K562 (cell line): ENCODE results near the gene PIH1D1. TPM values are rescaled to one million over a fixed set of nuclear protein-coding genes. Genes with fewer than 3 reads are reported as not detected.

Source experiments
- ARHGAP35 ChIP-seq: fragments of 450-650 bp; IDR thresholded peaks from 2 replicates; pipeline ENCODE4 v1.6.1; 2018; ENCODE audit not compliant: partially characterized antibody
- ARID2 ChIP-seq: fragments of 450-650 bp; IDR thresholded peaks from 2 replicates; pipeline ENCODE4 v1.6.1; 2017; ENCODE audit warnings: antibody characterized with exemption, mild to moderate bottlenecking
- ARNT ChIP-seq, 2 experiments: fragments of 450-650 bp; IDR thresholded peaks; 2 replicates each; pipeline ENCODE4 v1.6.1; 2016; ENCODE audit warnings: mild to moderate bottlenecking in 1 of 2
- HDAC1 ChIP-seq, 2 experiments: fragments of 450-650 bp; IDR thresholded peaks; 2 replicates each; pipeline ENCODE4 v1.6.1; 2016 to 2017; ENCODE audit warnings: inconsistent platforms in 1 of 2, mild to moderate bottlenecking in 1 of 2, moderate library complexity in 1 of 2
- HDAC3 ChIP-seq: fragments of 450-650 bp; IDR thresholded peaks from 2 replicates; pipeline ENCODE4 v1.6.1; 2018; ENCODE audit warnings: borderline replicate concordance, mild to moderate bottlenecking, moderate library complexity; ENCODE audit not compliant: partially characterized antibody
- HDAC8 ChIP-seq: fragments of 450-650 bp; IDR thresholded peaks from 2 replicates; pipeline ENCODE4 v1.6.1; 2016; ENCODE audit warnings: mild to moderate bottlenecking, missing genetic modification characterization, moderate library complexity, missing compliant biosample characterization
- HNRNPH1 ChIP-seq: fragments of 200-400 bp; formaldehyde crosslinking; optimal IDR thresholded peaks from 2 replicates; pipeline ENCODE3; 2017; ENCODE audit warnings: low read depth, mild to moderate bottlenecking, low read length, moderate library complexity
- POU5F1 ChIP-seq: fragments of 150-350 bp; IDR thresholded peaks from 2 replicates; pipeline ENCODE4 v1.6.1; 2014; ENCODE audit warnings: borderline replicate concordance, low read length, low read depth, mild to moderate bottlenecking; ENCODE audit not compliant: partially characterized antibody
- SMAD3 ChIP-seq: fragments of 450-650 bp; formaldehyde crosslinking; conservative IDR thresholded peaks from 2 replicates; pipeline ENCODE4 v1.4.0; 2020; ENCODE audit warnings: mild to moderate bottlenecking
- SMARCE1 ChIP-seq: fragments of 450-650 bp; IDR thresholded peaks from 2 replicates; pipeline ENCODE4 v1.7.1; 2016; ENCODE audit warnings: mild to moderate bottlenecking
- SPI1 ChIP-seq: IDR thresholded peaks from 2 replicates; pipeline ENCODE4 v1.6.1; 2011; ENCODE audit warnings: low read depth, low read length, control low read depth, borderline replicate concordance
- ZBTB40 ChIP-seq, 2 experiments: fragments of 450-650 bp in 1 of 2; sonication (generic) in 1 of 2; formaldehyde crosslinking in 1 of 2; IDR thresholded peaks; 2 replicates each; pipeline versions ENCODE4 v1.7.1 to v1.9.0; 2016 to 2022; ENCODE audit warnings: inconsistent platforms in 1 of 2, mild to moderate bottlenecking in 1 of 2, missing genetic modification reagents in 1 of 2
- ZNF395 ChIP-seq: fragments of 200-800 bp; sonication (Bioruptor generic); IDR thresholded peaks from 2 replicates; pipeline ENCODE4 v1.6.1; 2017; ENCODE audit warnings: missing genetic modification characterization, missing compliant biosample characterization
- ZNF444 ChIP-seq: fragments of 250-450 bp; sonication (Bioruptor Pico); IDR thresholded peaks from 2 replicates; pipeline ENCODE4 v1.4.0; 2020; ENCODE audit warnings: mild to moderate bottlenecking, moderate library complexity
- ZNF764 ChIP-seq: fragments of 250-450 bp; sonication (Bioruptor Pico); IDR thresholded peaks from 2 replicates; pipeline ENCODE4 v1.4.0; 2020; ENCODE audit warnings: low read depth, mild to moderate bottlenecking, moderate library complexity
- polyA plus RNA-seq, 8 experiments: library from polyadenylated mRNA; depleted of rRNA in 4 of 8; stranded (reverse) in 5 of 8; unstranded in 3 of 8; fragments of >200 nt; fragmentation: Nextera tagmentation in 2 of 8; fragmentation: Illumina TruSeq in 1 of 8; extraction: Ambion mirVana in 2 of 8; extraction: Trizol in 1 of 8; gene quantifications; 2 replicates each; pipeline versions ENCODE4 v1.2.1 to v1.2.3, GENCODE V29; 2011 to 2014; ENCODE audit warnings: inconsistent platforms in 1 of 8, missing spikeins in 1 of 8
- total RNA-seq, 7 experiments: library from RNA; depleted of rRNA in 6 of 7; stranded (reverse); fragments of >200 nt in 6 of 7; fragmentation: Illumina TruSeq in 2 of 7; extraction: Trizol in 2 of 7; gene quantifications; 2 replicates each; pipeline versions ENCODE4 v1.2.1 to v1.2.3, GENCODE V29; 2011 to 2021; ENCODE audit warnings: low replicate concordance in 1 of 7
- TF ChIP-seq, protein P1 (sequence below): fragments of 450-650 bp; IDR thresholded peaks from 2 replicates; pipeline ENCODE4 v1.6.1; 2016; ENCODE audit warnings: antibody characterized with exemption

Gene PIH1D1
- total and polyA plus RNA-seq, 9 of the 15 experiments (the other 6 are each of a cell fraction or from before 2014, with no cell fraction given), result 26.5 to 224 (median 137) TPM

GRCh38 chr19:49453013-49453756, 1.6 kb upstream of the PIH1D1 start, which contains the start of gene ALDH16A1 (continued):
- TF ChIP-seq ZBTB40 (IDR thresholded peaks at IDR 0.05) (no peak), ZBTB40 (CRISPR knock-in tag; IDR thresholded peaks at IDR 0.05) (no peak), POU5F1 (no peak), ZNF764 (CRISPR knock-in tag) (no peak), ARID2 (no peak), HNRNPH1 (no peak), SMARCE1 (0 out of 2 replicates have a peak, but pooled peaks have one; percentile 29), SMAD3 (CRISPR knock-in tag) (no peak), ZNF444 (CRISPR knock-in tag) (no peak), SPI1 (peak; percentile 21; the same call in 1 of the 2 replicates), HDAC3 (no peak), ARNT (IDR thresholded peaks at IDR 0.05) (peak in 1 of 2 experiments; percentile 59; a peak in 1 of 4 replicates), HDAC1 (IDR thresholded peaks at IDR 0.05) (no peak), HDAC8 (no peak), ZNF395 (CRISPR knock-in tag) (peak; percentile 37; the same call in 1 of the 2 replicates), ARHGAP35 (no peak)
- TF ChIP-seq, protein P1, sequence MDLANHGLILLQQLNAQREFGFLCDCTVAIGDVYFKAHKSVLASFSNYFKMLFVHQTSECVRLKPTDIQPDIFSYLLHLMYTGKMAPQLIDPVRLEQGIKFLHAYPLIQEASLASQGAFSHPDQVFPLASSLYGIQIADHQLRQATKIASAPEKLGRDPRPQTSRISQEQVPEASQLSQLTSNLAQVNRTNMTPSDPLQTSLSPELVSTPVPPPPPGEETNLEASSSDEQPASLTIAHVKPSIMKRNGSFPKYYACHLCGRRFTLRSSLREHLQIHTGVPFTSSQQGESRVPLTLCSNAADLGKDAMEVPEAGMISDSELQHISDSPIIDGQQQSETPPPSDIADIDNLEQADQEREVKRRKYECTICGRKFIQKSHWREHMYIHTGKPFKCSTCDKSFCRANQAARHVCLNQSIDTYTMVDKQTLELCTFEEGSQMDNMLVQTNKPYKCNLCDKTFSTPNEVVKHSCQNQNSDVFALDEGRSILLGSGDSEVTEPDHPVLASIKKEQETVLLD, result peak; percentile 97
